BLaER1 (cell line): ENCODE measurements around the gene RECK.

Experiments used
- H3K27ac ChIP-seq: shearing (Covaris generic); formaldehyde crosslinking; 2 replicates; pipeline ENCODE4 v1.8.1; 2022
- H3K27me3 ChIP-seq: shearing (Covaris generic); formaldehyde crosslinking; 2 replicates; pipeline ENCODE4 v1.8.1; 2022
- H3K36me3 ChIP-seq: shearing (Covaris generic); formaldehyde crosslinking; 2 replicates; pipeline ENCODE4 v1.8.1; 2022
- H3K4me1 ChIP-seq: shearing (Covaris generic); formaldehyde crosslinking; 2 replicates; pipeline ENCODE4 v1.8.1; 2022
- H3K4me2 ChIP-seq: shearing (Covaris generic); formaldehyde crosslinking; 2 replicates; pipeline ENCODE4 v1.8.1; 2022
- H3K4me3 ChIP-seq: shearing (Covaris generic); formaldehyde crosslinking; 2 replicates; pipeline ENCODE4 v1.8.1; 2022
- H3K9ac ChIP-seq: shearing (Covaris generic); formaldehyde crosslinking; 2 replicates; pipeline ENCODE4 v1.8.1; 2022
- H3K9me3 ChIP-seq: shearing (Covaris generic); formaldehyde crosslinking; 2 replicates; pipeline ENCODE4 v1.8.1; 2022
- H4K20me1 ChIP-seq: shearing (Covaris generic); formaldehyde crosslinking; 2 replicates; pipeline ENCODE4 v1.8.1; 2022
- Cebpa-rat ChIP-seq: shearing (Covaris generic); IDR thresholded peaks from 2 replicates; pipeline ENCODE4 v1.8.1; 2022

RECK gene

DNA sequence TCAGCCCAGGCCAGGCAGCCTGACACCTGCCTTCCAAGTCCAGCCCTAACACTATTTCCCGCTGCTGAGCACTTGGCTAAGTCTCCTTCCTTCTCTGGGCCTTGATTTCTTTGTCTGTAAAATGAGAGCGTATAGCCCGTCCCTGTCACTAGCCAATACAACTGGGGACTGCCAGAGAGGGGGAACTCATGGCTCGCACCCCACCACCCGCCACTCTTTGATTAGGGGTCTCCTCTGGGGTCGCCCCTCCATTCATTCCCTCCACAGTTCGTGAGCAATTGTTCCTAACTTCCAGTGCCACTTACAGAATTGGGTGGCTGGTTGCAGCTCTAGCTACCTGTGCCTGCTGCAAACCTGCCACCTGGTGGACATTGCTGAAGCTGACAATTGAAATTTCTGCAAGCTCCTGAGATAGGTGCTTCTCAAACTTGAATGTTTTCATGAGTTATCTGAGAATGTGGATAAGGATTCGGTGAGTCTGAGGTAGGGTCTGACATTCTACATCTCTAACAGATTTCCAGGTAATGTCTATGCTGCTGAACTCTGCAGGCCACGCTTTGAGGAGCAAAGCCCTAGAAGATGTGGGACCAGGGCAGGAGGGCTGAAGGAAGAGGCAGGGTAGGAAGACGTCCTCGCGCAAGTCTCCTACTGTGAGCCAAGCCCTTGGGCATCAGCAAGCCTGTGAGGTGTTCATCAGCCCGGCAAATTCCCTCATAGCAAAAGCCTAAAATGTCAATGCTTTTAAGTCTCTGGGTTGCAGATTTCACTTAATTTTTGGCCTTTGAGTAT lies 13.3 kb upstream of the RECK start:
- TF ChIP-seq Cebpa-rat = no peak
- H3K4me2 ChIP-seq = no peak overlapping the region
- H3K4me1 ChIP-seq = no peaks in the 10 kb centered on the region; the same call in 1 of the 2 replicates
- H3K36me3 ChIP-seq = no peaks in the 10 kb centered on the region
- no peaks in the 10 kb centered on the region for H3K27me3 ChIP-seq
- H3K27ac ChIP-seq = no peak overlapping the region
- H4K20me1 ChIP-seq = no peaks in the 10 kb centered on the region
- H3K9me3 ChIP-seq = no peaks in the 10 kb centered on the region
- H3K4me3 ChIP-seq = no peak overlapping the region
- H3K9ac ChIP-seq = no peak overlapping the region

DNA sequence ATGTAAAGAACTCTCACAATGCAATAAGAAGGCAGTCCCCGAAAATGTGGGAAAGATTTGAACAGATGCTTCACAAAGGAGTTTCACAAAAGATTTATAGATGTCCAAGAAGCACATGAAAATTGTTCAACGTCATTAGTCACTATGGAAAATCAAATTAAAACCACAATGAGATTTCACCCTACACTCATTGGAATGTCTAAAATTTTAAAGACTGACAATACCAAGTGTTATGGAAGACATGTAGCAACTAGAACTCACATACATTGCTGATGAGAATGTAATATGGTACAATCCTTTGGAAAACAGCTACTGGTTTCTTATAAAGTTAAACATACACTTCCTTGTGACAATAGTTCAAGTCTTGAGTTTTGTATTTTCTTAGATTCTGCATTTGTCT lies 11.0 kb upstream of the RECK start:
- Histone ChIP-seq H3K4me1 (peaks cover 23% of the 10 kb centered on the region), H3K9ac (no peak overlapping the region), H3K9me3 (no peaks in the 10 kb centered on the region), H3K4me3 (no peak overlapping the region), H3K4me2 (no peak overlapping the region), H3K27ac (no peak overlapping the region), H3K27me3 (no peaks in the 10 kb centered on the region), H4K20me1 (no peaks in the 10 kb centered on the region), H3K36me3 (no peaks in the 10 kb centered on the region)
- TF ChIP-seq Cebpa-rat = no peak

DNA sequence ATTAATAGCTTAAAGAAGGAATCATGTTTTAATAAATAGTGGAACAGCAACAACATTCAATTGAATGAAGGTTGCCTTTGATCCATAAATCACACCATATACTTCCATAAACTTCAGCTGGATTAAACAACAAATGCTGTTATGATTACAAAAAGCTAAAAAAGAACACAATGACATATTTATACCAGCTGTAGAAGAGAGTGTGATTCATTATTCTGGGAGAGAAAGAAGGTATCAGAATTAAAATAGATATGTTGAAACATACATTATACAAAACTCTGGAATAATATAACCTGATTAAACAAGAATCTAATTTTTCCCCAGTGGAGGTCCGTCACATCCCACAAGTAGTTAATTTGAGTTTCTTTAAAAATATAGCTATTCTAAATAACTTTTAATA lies 7.5 kb upstream of the RECK start:
- Histone ChIP-seq H3K36me3 (no peaks in the 10 kb centered on the region), H3K27me3 (no peaks in the 10 kb centered on the region), H3K27ac (peak overlapping the region; percentile 0; the same call in 1 of the 2 replicates), H4K20me1 (no peaks in the 10 kb centered on the region), H3K9me3 (no peaks in the 10 kb centered on the region), H3K4me2 (peak overlapping the region; percentile 45), H3K4me3 (no peak overlapping the region), H3K4me1 (peaks cover 33% of the 10 kb centered on the region), H3K9ac (no peak overlapping the region)
- TF ChIP-seq Cebpa-rat = no peak

DNA sequence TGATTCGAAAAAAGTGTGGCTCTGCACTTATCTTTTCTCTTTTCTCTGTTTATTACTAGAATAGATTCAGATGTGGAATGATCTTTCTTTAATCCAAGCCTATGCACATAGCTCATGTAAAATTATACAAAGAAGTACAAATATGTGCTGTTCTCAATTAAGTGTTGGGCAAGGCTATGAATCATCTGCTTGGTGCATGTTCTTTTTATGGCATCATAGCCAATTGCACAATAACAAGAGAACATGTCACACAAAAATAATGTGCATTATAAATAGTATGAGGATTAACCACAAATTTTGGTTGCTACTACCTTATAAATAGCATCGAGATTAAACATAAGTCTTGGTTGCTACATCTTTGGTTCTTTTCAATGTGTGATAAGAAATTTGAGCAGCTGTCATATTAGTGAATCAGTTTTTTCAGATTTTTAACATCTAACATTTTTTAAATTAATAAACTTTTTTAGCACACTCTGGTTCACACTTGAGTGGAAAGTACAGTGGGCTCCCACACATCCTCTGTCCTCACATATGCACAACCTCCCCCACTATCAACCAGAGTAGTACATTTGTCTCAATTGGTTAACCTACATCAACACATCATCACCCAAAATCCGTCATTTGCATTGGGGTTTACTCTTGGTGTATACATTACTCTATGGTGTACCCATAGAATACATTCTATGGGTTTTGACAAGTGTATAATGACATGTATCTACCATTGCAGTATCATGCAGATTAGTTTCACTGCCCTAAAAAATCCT lies 6.8 kb upstream of the RECK start:
- peak overlapping the region; percentile 45 for H3K4me2 ChIP-seq
- H3K4me3 ChIP-seq = no peak overlapping the region
- H4K20me1 ChIP-seq = no peaks in the 10 kb centered on the region
- H3K9ac ChIP-seq = no peak overlapping the region
- H3K27ac ChIP-seq = peak overlapping the region; percentile 0; the same call in 1 of the 2 replicates
- peaks cover 33% of the 10 kb centered on the region for H3K4me1 ChIP-seq
- peak; percentile 90; the same call in 1 of the 2 replicates for TF ChIP-seq Cebpa-rat
- H3K36me3 ChIP-seq = no peaks in the 10 kb centered on the region
- H3K27me3 ChIP-seq = no peaks in the 10 kb centered on the region
- H3K9me3 ChIP-seq = no peaks in the 10 kb centered on the region

DNA sequence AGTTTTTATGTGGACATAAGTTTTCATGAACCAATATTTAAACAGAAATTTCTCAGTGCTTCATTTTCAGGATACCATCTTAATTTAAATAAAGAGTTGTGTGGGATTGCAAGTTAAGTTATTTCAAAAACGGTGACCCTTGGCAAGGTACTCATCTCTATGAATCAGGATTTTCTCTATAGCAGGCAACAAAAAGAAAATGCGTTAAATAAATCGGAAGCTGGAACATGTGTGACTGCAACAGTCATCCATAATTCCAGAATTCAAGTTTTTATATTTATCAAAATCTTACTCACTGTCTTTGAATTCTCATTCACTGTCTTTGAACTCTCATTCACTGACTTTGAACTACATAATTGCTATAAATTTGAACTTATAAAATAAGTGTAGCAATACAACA lies 5.8 kb upstream of the RECK start:
- Histone ChIP-seq H3K9ac (no peak overlapping the region), H3K9me3 (no peaks in the 10 kb centered on the region), H3K4me2 (peak overlapping the region; percentile 45; the same call in 1 of the 2 replicates), H3K27ac (no peak overlapping the region), H3K27me3 (no peaks in the 10 kb centered on the region), H3K4me3 (no peak overlapping the region), H3K36me3 (no peaks in the 10 kb centered on the region), H4K20me1 (no peaks in the 10 kb centered on the region), H3K4me1 (peaks cover 33% of the 10 kb centered on the region)
- no peak for TF ChIP-seq Cebpa-rat

DNA sequence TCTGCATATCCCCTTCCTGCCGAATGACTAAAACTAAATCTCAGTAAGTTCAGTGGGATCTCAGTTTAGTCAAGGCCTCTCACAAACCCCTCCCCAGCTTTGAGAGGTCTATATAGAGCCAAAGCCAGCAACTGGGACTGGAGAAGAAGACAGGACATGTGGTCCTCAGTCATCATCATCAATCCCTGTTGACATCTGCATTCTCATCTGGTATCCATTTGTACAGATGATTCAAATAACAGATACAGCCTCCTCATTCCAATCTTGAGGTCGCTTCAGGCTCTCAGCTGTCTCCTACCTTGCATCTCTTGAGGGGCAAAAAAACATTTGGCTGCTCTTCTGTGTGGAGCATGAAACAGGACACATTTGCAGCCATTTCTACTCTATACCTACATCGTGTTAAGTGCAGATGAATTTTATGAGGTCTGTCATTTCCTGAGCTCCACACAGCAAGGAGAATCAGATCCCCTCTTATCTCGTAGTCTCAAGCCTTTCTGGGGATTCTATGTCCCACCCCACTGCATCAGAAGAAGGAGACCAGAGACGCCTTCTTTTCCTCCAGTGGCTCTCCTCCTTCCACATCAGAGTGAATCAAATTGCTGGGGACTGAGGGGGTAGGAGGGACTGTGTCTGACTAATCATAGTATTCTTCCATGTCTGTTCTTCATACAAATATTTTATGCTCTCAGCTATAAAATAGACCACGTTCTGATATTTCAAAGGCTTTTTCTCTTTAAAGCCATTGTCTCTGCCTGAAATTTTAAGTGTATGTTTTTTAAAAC lies 4.7 kb upstream of the RECK start:
- no peaks in the 10 kb centered on the region for H4K20me1 ChIP-seq
- no peaks in the 10 kb centered on the region for H3K9me3 ChIP-seq
- no peak overlapping the region for H3K27ac ChIP-seq
- H3K9ac ChIP-seq = no peak overlapping the region
- peaks cover 40% of the 10 kb centered on the region for H3K4me1 ChIP-seq
- H3K27me3 ChIP-seq = no peaks in the 10 kb centered on the region
- H3K4me3 ChIP-seq = no peak overlapping the region
- no peak for TF ChIP-seq Cebpa-rat
- peak overlapping the region; percentile 21; the same call in 1 of the 2 replicates for H3K4me2 ChIP-seq
- H3K36me3 ChIP-seq = no peaks in the 10 kb centered on the region

DNA sequence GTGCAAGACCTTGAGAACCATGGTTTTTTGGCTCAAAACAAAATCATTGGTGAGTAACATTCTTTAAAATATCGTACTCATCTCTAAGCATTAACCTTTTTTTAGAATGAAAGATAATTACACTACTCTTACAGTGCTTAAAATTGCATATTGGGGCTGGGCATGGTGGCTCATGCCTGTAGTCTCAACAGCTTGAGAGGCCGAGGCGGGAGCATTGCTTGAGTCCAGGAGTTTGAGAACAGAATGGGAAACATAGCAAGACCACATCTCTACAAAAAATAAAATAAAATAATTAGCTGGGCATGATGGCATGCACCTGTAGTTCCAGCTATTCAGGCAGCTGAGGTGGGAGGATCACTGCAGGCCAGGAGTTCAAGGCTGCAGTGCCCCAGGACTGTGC lies 2.9 kb upstream of the RECK start:
- Histone ChIP-seq H3K4me2 (no peak overlapping the region), H3K27ac (no peak overlapping the region), H3K36me3 (no peaks in the 10 kb centered on the region), H3K4me3 (no peak overlapping the region), H3K4me1 (peaks cover 48% of the 10 kb centered on the region), H3K27me3 (no peaks in the 10 kb centered on the region), H3K9ac (no peak overlapping the region), H3K9me3 (no peaks in the 10 kb centered on the region), H4K20me1 (peaks cover 6% of the 10 kb centered on the region; the same call in 1 of the 2 replicates)
- TF ChIP-seq Cebpa-rat = no peak

DNA sequence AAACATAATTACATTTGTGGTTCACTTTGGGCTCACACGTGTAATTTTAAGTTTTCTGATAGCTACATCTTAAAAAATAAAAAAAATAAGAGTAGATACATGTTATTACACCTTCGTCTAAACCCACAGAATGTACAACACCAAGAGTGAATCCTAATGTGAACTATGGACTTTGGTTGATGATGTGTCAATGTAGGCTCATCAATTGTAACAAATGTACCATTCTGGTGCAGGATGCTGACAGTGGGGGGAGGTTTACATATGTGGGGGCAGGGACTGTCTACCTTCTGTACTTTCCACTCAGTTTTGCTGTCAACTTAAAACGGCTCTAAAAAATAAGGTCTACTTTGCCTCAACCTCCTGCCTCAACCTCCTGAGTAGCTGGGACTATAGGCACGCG lies 2.5 kb upstream of the RECK start:
- H3K36me3 ChIP-seq = no peaks in the 10 kb centered on the region
- TF ChIP-seq Cebpa-rat = no peak
- H3K27ac ChIP-seq = no peak overlapping the region
- H3K27me3 ChIP-seq = no peaks in the 10 kb centered on the region
- H3K9ac ChIP-seq = no peak overlapping the region
- no peak overlapping the region for H3K4me3 ChIP-seq
- peaks cover 48% of the 10 kb centered on the region for H3K4me1 ChIP-seq
- no peak overlapping the region for H3K4me2 ChIP-seq
- H3K9me3 ChIP-seq = no peaks in the 10 kb centered on the region
- H4K20me1 ChIP-seq = peaks cover 8% of the 10 kb centered on the region; the same call in 1 of the 2 replicates

DNA sequence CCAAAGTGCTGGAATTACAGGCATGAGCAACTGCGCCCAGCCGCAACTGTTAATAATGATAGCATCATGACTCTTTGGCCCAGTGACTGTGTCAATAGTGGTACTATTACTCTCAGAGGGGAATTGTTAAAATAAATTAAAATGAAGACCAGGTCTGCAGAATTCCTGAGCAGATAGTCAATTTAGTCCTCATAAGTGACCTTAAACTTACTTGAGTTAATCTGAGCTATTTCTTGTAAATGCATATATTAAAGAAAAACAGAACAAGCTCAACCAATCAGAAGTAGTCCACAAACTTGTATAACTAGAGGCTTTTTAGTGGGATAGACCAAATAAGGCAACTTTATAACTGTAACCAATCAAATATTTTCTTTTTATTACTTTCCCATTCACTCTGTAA lies 1.7 kb upstream of the RECK start:
- TF ChIP-seq Cebpa-rat = no peak
- no peak overlapping the region for H3K4me3 ChIP-seq
- no peak overlapping the region for H3K27ac ChIP-seq
- H3K9ac ChIP-seq = no peak overlapping the region
- no peak overlapping the region for H3K4me2 ChIP-seq
- no peaks in the 10 kb centered on the region for H3K36me3 ChIP-seq
- no peaks in the 10 kb centered on the region for H3K27me3 ChIP-seq
- peaks cover 48% of the 10 kb centered on the region for H3K4me1 ChIP-seq
- H4K20me1 ChIP-seq = peaks cover 14% of the 10 kb centered on the region; the same call in 1 of the 2 replicates
- no peaks in the 10 kb centered on the region for H3K9me3 ChIP-seq
